Cortex of kidney (tissue), 1 donor: Measurements from ENCODE around the gene OR11L1.

Experiments used
- DNase-seq: peaks from one replicate; lab custom pipeline; 2025; lab: John Stamatoyannopoulos, UW

OR11L1 gene

DNA sequence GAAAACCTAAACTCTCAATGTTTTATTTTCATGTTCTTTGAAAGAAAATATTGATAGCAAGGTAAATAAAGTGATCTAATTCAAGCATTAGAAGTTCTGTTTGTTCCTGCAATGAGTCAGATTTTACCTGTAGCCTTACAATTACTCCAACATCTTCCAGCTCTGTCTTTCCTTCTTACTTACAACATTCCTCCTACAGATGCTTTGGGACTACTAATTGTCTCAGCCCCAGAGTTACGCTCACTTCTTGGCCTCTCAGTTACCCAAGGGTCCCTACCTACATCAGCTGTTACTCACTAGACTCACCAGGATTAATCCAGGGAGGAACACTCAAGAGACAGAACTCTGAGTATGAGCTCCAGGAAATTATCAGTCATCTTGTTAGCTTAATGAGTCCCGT, 44.2 kb downstream of the OR11L1 start:
- DNase-seq: no peak
